HG02973 (cell line): ENCODE results near the gene KRTAP6-1.

ENCODE experiments used
- ATAC-seq: cut with Tn5 transposase; IDR thresholded peaks from one replicate; pipeline ENCODE4 v1.9.1; 2021; ENCODE audit warnings: moderate library complexity; ENCODE audit not compliant: unreplicated experiment

The KRTAP6-1 gene

GRCh38 chr21:30579346-30579745 lies 34.4 kb downstream of the KRTAP6-1 start:
- ATAC-seq: no peak

GRCh38 chr21:30577766-30578165 lies 36.0 kb downstream of the KRTAP6-1 start:
- ATAC-seq: no peak

- no peak for ATAC-seq
These were observed 46.1 kb downstream of the KRTAP6-1 start for GRCh38 chr21:30567617-30568016.

- ATAC-seq: no peak
These were observed 50.1 kb downstream of the KRTAP6-1 start for GRCh38 chr21:30563630-30564029.
